Parathyroid adenoma (tissue), 2 donors: ENCODE measurements around the gene TSPAN17.

Experiments
- H2AFZ ChIP-seq: fragments of 300-600 bp; sonication (generic); one replicate; pipeline ENCODE4 v1.7.0; 2017; ENCODE audit warnings: antibody characterized with exemption, mild to moderate bottlenecking
- H3K27ac ChIP-seq: fragments of 300-600 bp; sonication (generic); one replicate; pipeline ENCODE4 v1.7.0; 2017
- H3K27me3 ChIP-seq: fragments of 300-600 bp; sonication (generic); one replicate; pipeline ENCODE4 v1.7.0; 2017; ENCODE audit warnings: low read length; ENCODE audit not compliant: control insufficient read depth, insufficient read depth
- H3K36me3 ChIP-seq: fragments of 300-600 bp; sonication (generic); one replicate; pipeline ENCODE4 v1.7.0; 2017; ENCODE audit warnings: low read length; ENCODE audit not compliant: control insufficient read depth, insufficient read depth
- H3K4me1 ChIP-seq: fragments of 300-600 bp; sonication (generic); one replicate; pipeline ENCODE4 v1.7.0; 2017; ENCODE audit warnings: control low read depth
- H3K4me2 ChIP-seq: fragments of 300-600 bp; sonication (generic); one replicate; pipeline ENCODE4 v1.7.0; 2017; ENCODE audit warnings: low read length
- H3K4me3 ChIP-seq: fragments of 300-600 bp; sonication (generic); one replicate; pipeline ENCODE4 v1.7.0; 2017; ENCODE audit warnings: low read depth, low read length
- H3K79me2 ChIP-seq: fragments of 300-600 bp; sonication (generic); one replicate; pipeline ENCODE4 v1.7.0; 2017; ENCODE audit warnings: control low read depth
- H3K9ac ChIP-seq: fragments of 300-600 bp; sonication (generic); one replicate; pipeline ENCODE4 v1.7.0; 2017; ENCODE audit warnings: mild to moderate bottlenecking
- H3K9me3 ChIP-seq: fragments of 300-600 bp; sonication (generic); one replicate; pipeline ENCODE4 v1.7.0; 2017; ENCODE audit warnings: low read length; ENCODE audit not compliant: control insufficient read depth
- TF ChIP-seq, protein P1 (sequence below): fragments of 300-600 bp; sonication (generic); IDR thresholded peaks from one replicate; pipeline ENCODE4 v1.7.0; 2017; ENCODE audit warnings: antibody characterized with exemption, mild to moderate bottlenecking
- donor health status: primary hyperparathyroidism.

Gene TSPAN17

DNA sequence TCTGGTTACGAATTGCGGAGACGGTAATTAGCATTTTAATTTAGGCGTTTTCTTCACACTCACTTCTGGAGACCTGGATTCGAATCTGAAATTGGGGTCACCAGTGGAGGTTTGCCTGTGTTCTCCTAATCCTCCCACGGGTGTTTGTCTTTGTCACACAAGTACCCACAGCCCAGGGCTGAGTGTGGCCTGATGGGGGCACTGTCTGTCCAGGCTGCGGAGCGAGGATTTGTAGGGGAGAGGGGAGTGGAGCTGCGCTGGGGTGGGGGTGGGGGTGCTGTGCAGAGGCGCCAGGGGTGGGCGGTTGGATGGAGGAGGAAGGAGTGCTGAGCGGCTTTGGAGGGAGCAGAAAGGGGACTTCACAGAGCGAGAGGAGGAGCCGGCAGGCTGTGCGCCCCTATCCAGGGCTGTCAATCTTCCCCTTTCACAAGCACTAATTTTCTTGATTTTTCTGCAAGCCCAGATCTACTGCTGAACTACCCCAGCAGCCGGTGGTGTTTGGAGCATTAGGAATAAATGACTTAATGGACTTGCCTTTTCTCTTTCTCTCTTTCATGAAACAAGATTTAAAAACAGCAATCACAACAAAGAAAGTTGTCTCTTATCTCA lies 53.1 kb downstream of the TSPAN17 start:
- Histone ChIP-seq H3K9ac (no peak overlapping the region), H3K4me3 (no peak overlapping the region), H3K36me3 (no peaks in the 10 kb centered on the region), H3K4me1 (no peaks in the 10 kb centered on the region), H2AFZ (no peak overlapping the region), H3K9me3 (no peaks in the 10 kb centered on the region), H3K4me2 (no peak overlapping the region), H3K79me2 (no peaks in the 10 kb centered on the region), H3K27ac (no peak overlapping the region), H3K27me3 (no peaks in the 10 kb centered on the region)
- TF ChIP-seq, protein P1, sequence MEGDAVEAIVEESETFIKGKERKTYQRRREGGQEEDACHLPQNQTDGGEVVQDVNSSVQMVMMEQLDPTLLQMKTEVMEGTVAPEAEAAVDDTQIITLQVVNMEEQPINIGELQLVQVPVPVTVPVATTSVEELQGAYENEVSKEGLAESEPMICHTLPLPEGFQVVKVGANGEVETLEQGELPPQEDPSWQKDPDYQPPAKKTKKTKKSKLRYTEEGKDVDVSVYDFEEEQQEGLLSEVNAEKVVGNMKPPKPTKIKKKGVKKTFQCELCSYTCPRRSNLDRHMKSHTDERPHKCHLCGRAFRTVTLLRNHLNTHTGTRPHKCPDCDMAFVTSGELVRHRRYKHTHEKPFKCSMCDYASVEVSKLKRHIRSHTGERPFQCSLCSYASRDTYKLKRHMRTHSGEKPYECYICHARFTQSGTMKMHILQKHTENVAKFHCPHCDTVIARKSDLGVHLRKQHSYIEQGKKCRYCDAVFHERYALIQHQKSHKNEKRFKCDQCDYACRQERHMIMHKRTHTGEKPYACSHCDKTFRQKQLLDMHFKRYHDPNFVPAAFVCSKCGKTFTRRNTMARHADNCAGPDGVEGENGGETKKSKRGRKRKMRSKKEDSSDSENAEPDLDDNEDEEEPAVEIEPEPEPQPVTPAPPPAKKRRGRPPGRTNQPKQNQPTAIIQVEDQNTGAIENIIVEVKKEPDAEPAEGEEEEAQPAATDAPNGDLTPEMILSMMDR = peak; percentile 22

DNA sequence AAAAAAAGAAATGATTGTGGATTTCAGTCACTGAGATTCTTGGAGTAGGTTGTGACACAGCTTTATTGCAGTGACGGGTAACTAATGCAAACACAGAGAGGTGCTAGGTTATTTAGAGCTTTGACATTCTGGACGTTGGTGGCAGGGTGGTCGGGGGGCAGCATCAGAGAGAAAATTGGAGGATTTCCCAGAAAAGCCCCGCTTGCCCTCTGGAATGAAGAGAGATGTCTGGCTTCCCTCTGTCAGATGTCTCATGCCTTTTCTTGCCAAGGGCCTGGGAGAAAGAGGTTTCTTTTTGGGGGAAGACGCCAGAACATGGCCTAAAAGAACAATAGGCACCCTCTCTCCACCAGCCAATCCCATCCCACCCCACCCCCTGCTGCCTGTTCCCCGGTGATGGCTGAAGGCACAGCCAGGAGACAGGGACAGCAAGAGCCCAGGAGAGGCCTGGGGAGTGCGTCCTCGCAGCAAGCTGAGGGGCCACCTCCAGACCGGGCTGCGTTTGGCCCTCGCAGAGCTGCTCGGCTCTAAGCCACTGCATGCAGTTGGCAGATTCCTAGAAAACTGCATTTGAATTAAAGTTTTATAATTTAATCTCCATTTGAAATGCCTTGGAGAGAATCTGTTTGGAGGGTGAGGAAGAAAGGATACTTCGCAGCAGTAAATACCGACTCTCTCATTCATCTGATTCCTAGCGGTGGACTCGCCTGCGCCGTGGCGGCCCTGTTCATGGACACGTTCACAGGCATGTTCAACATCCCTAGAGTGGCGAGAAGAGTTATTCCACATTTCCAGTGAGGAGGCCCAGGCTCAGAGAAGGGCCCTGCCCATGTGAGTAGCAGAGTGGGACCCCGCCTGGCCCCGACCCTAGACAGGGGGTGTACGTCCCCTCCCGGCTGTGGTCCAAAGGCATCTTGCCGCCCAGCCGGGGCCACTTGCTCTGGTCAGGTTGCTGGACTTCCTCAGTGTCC lies 55.7 kb downstream of the TSPAN17 start:
- Histone ChIP-seq H3K36me3 (no peaks in the 10 kb centered on the region), H3K4me1 (no peaks in the 10 kb centered on the region), H3K79me2 (no peaks in the 10 kb centered on the region), H2AFZ (no peak overlapping the region), H3K9me3 (no peaks in the 10 kb centered on the region), H3K4me3 (no peak overlapping the region), H3K9ac (no peak overlapping the region), H3K4me2 (no peak overlapping the region), H3K27me3 (no peaks in the 10 kb centered on the region), H3K27ac (no peak overlapping the region)
- TF ChIP-seq, protein P1 = no peak

- H3K4me3 ChIP-seq = no peak overlapping the region
- H3K4me1 ChIP-seq = no peaks in the 10 kb centered on the region
- no peaks in the 10 kb centered on the region for H3K9me3 ChIP-seq
- no peak overlapping the region for H2AFZ ChIP-seq
- no peak overlapping the region for H3K4me2 ChIP-seq
- no peaks in the 10 kb centered on the region for H3K79me2 ChIP-seq
- no peak overlapping the region for H3K9ac ChIP-seq
- H3K27ac ChIP-seq = no peak overlapping the region
- H3K27me3 ChIP-seq = no peaks in the 10 kb centered on the region
- TF ChIP-seq, protein P1 = no peak
- no peaks in the 10 kb centered on the region for H3K36me3 ChIP-seq
Observed at GRCh38 chr5:176703857-176704256, 56.6 kb downstream of the TSPAN17 start.

DNA sequence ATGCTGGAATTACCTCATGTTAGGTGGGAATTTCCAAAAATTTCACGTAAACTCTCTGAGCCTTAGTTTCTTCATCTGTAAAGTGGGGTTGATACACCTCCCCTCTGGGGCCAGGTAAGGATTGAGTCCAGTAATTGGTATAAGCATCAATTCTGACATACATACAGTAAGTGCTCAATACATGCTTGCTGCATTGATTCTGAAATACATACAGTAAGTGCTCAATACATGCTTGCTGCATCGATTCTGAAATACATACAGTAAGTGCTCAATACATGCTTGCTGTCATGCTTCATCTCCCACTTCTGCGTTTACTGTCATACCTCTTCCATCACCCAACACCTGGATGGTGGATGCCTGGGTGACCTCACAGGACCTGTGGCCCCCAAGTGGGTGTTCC lies 57.1 kb downstream of the TSPAN17 start:
- no peak overlapping the region for H2AFZ ChIP-seq
- H3K36me3 ChIP-seq = no peaks in the 10 kb centered on the region
- H3K4me1 ChIP-seq = no peaks in the 10 kb centered on the region
- no peaks in the 10 kb centered on the region for H3K27me3 ChIP-seq
- H3K4me2 ChIP-seq = no peak overlapping the region
- H3K9ac ChIP-seq = no peak overlapping the region
- no peaks in the 10 kb centered on the region for H3K9me3 ChIP-seq
- H3K79me2 ChIP-seq = no peaks in the 10 kb centered on the region
- H3K27ac ChIP-seq = no peak overlapping the region
- H3K4me3 ChIP-seq = no peak overlapping the region
- TF ChIP-seq, protein P1 = no peak
